Common myeloid progenitor, CD34-positive (primary cell): Measurements from ENCODE around the gene UBE3D.
A peak's percentile ranks its signal among the peaks of the same experiment; 100 is the strongest.

ENCODE experiments used
- CTCF ChIA-PET: fragments of 350-600 bp; sonication (Branson Sonifier 250); formaldehyde crosslinking; loops from one replicate; lab custom pipeline; 2021; ENCODE audit warnings: antibody characterized with exemption; lab: Charles Lee
- POLR2A ChIA-PET: fragments of 350-600 bp; sonication (Branson Sonifier 250); formaldehyde crosslinking; loops from one replicate; lab custom pipeline; 2021; ENCODE audit warnings: antibody characterized with exemption; lab: Charles Lee
- DNase-seq, 3 donors: peaks; one replicate each; pipeline versions ENCODE4 v3.0.0 to v3.0.0-alpha.2; 2013
- H3K27ac ChIP-seq, 2 experiments: 1 replicate in 1 of 2; 2 replicates in 1 of 2; pipeline ENCODE4 v1.7.0; 2013; ENCODE audit warnings: inconsistent platforms in 2 of 2, low read length in 2 of 2, mild to moderate bottlenecking in 2 of 2, low read depth in 1 of 2, moderate library complexity in 1 of 2; ENCODE audit not compliant: severe bottlenecking in 2 of 2, insufficient read depth in 1 of 2, poor library complexity in 1 of 2
- H3K27me3 ChIP-seq, 5 experiments: replicated peaks in 2 of 5; 1 replicate in 3 of 5; 2 replicates in 2 of 5; pipeline versions ENCODE4 v1.6.1 to v1.7.0; 2013; ENCODE audit warnings: low read length in 4 of 5, mild to moderate bottlenecking in 2 of 5, moderate library complexity in 2 of 5, inconsistent platforms in 1 of 5; ENCODE audit not compliant: insufficient read depth in 5 of 5, control insufficient read depth in 4 of 5
- H3K36me3 ChIP-seq, 4 experiments: 1 replicate in 2 of 4; 2 replicates in 2 of 4; pipeline versions ENCODE4 v1.6.1 to v1.7.0; 2013; ENCODE audit warnings: low read length in 3 of 4, control low read depth in 1 of 4, mild to moderate bottlenecking in 1 of 4; ENCODE audit not compliant: control insufficient read depth in 4 of 4, insufficient read depth in 4 of 4
- H3K4me1 ChIP-seq, 4 experiments: 1 replicate in 3 of 4; 2 replicates in 1 of 4; pipeline versions ENCODE4 v1.6.1 to v1.7.1; 2013; ENCODE audit warnings: low read length in 3 of 4, mild to moderate bottlenecking in 3 of 4, control low read depth in 1 of 4, inconsistent platforms in 1 of 4, moderate library complexity in 1 of 4; ENCODE audit not compliant: control insufficient read depth in 4 of 4, insufficient read depth in 4 of 4; ENCODE audit errors: control extremely low read depth in 1 of 4
- H3K4me3 ChIP-seq, 7 experiments: 1 replicate in 4 of 7; 2 replicates in 3 of 7; pipeline versions ENCODE4 v1.5.1 to v1.7.0; 2013; ENCODE audit warnings: mild to moderate bottlenecking in 7 of 7, low read length in 6 of 7, moderate library complexity in 6 of 7, inconsistent platforms in 2 of 7, low read depth in 2 of 7, control low read depth in 1 of 7; ENCODE audit not compliant: insufficient read depth in 4 of 7, control insufficient read depth in 1 of 7; ENCODE audit errors: extremely low read depth in 1 of 7
- H3K9me3 ChIP-seq, 5 experiments: 1 replicate in 4 of 5; 2 replicates in 1 of 5; pipeline versions ENCODE4 v1.6.1 to v1.7.1; 2013; ENCODE audit warnings: low read length in 4 of 5, mild to moderate bottlenecking in 2 of 5, inconsistent platforms in 1 of 5, low read depth in 1 of 5, moderate library complexity in 1 of 5; ENCODE audit not compliant: control insufficient read depth in 4 of 5, insufficient read depth in 2 of 5; ENCODE audit errors: control extremely low read depth in 1 of 5
- whole genome bisulfite sequencing: methylation state at CpG from one replicate; pipeline ENCODE4 v1.1.5; 2013; ENCODE audit not compliant: insufficient coverage; 5-methylcytosine and 5-hydroxymethylcytosine counted together

The UBE3D gene

GRCh38 chr6:82996156-82996555 lies 69.5 kb downstream of the UBE3D start:
- CTCF ChIA-PET = no interaction called here
- POLR2A ChIA-PET = no interaction called here

DNA sequence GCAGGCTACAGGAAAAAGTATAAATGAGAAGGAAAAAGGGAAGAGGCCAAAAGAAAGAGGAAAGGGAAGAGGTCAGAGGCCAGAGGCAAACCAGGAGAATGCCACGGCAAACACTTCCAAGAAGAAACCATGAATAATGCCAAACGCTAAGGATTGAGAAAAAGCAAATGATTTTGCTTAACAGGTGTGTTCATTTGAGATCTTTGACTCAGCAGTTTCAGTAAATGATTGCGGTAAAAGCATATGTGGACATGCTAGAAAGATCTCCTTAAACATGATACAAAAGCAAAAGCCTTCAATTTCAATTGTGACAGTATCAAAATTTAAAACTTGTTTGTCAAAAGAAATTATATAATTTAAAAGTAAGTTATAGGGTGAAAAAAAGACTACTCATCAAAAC lies 70.6 kb downstream of the UBE3D start:
- no peaks in the 10 kb centered on the region for H3K4me1 ChIP-seq
- no peaks in the 10 kb centered on the region for H3K27me3 ChIP-seq
- no peaks in the 10 kb centered on the region for H3K36me3 ChIP-seq
- 96% methylated on average over 2 of the region's 3 CpGs for WGBS
- H3K4me3 ChIP-seq = no peak overlapping the region
- POLR2A ChIA-PET = no interaction called here
- no peak overlapping the region for H3K27ac ChIP-seq
- DNase-seq = no peak
- H3K9me3 ChIP-seq = no peaks in the 10 kb centered on the region
- CTCF ChIA-PET = no interaction called here

More at GRCh38 chr6:82996156-82996555, 69.5 kb downstream of the UBE3D start:
- Histone ChIP-seq H3K4me3 (no peak overlapping the region), H3K4me1 (no peaks in the 10 kb centered on the region), H3K36me3 (no peaks in the 10 kb centered on the region), H3K9me3 (no peaks in the 10 kb centered on the region), H3K27ac (no peak overlapping the region), H3K27me3 (no peaks in the 10 kb centered on the region)
- no peak for DNase-seq

GRCh38 chr6:82989736-82990290 lies 75.8 kb downstream of the UBE3D start:
- H3K27me3 ChIP-seq = no peaks in the 10 kb centered on the region
- no peaks in the 10 kb centered on the region for H3K9me3 ChIP-seq
- ChIA-PET CTCF (no interaction called here), POLR2A (no interaction called here)
- no peak overlapping the region for H3K27ac ChIP-seq
- no peaks in the 10 kb centered on the region for H3K36me3 ChIP-seq
- no peak overlapping the region for H3K4me3 ChIP-seq
- DNase-seq = no peak
- no peaks in the 10 kb centered on the region for H3K4me1 ChIP-seq

DNA sequence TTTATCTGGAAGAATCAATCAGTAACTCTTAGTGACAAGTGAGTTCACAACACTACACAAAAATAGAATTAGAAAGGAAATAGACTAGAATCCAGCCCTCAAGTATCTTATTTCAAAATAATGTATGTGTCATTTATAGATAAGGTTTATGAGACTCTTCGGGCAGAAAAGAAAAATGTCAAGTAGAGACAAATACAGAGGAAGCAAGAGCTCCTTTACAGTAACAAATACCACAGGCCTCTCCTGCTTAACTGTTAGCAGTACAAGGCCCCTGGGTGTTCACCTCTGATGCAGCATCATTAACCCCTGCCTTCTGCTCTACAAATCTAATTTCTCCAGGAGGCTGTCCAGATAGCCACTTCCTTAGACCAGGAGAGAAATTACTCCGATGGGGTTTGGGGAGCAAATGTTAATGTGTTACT lies 76.7 kb downstream of the UBE3D start:
- WGBS = no CpG with 5 or more reads among the region's 2 CpGs
- Histone ChIP-seq H3K27me3 (no peaks in the 10 kb centered on the region), H3K4me3 (no peak overlapping the region), H3K36me3 (no peaks in the 10 kb centered on the region), H3K4me1 (no peaks in the 10 kb centered on the region), H3K27ac (no peak overlapping the region), H3K9me3 (no peaks in the 10 kb centered on the region)
- peak in 1 of 3 donors; percentile 0 for DNase-seq
- ChIA-PET POLR2A (no interaction called here), CTCF (no interaction called here)

DNA sequence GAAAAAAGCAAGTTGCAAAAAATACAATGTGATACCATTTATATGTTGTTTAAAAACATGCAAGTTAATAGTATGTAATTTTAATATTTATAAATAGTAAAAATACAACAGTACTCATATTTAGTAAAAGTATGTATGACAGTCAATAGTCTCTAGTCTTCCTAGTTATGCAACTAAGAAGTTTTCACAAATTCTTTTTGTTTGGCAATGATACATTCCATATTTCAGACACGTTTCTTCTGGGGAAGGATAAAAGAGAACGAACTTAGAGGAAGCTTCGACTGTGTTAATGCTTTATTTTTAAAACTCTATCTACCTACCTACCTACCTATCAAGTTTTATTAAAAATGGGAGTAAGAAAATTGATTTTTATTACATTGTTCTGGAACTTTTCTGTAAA lies 77.7 kb downstream of the UBE3D start:
- Histone ChIP-seq H3K4me1 (no peaks in the 10 kb centered on the region), H3K36me3 (no peaks in the 10 kb centered on the region), H3K27ac (no peak overlapping the region), H3K9me3 (no peaks in the 10 kb centered on the region), H3K4me3 (no peak overlapping the region), H3K27me3 (no peaks in the 10 kb centered on the region)
- POLR2A ChIA-PET = no interaction called here
- no peak for DNase-seq
- no CpG with 5 or more reads among the region's 3 CpGs for WGBS
- CTCF ChIA-PET = no interaction called here

DNA sequence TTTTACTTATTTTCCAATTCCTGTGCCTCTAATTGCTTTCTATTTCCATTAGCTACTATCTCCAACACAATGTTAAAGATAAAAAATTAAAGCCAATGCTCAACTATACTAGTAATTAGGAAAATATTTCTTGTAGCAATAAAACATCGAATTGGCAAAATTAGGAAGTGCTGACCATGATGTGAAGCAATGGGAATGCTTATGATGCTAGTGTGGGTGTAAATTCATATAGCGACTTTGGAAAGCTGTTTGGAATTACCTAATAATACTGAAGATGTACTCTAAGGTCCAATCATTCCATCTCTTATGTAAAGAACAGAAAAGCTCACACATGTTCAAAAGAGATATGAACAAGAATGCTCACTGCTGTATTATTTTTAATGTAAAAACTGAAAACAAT lies 78.2 kb downstream of the UBE3D start:
- ChIA-PET POLR2A (no interaction called here), CTCF (no interaction called here)
- Histone ChIP-seq H3K27me3 (no peaks in the 10 kb centered on the region), H3K27ac (no peak overlapping the region), H3K36me3 (no peaks in the 10 kb centered on the region), H3K9me3 (no peaks in the 10 kb centered on the region), H3K4me1 (no peaks in the 10 kb centered on the region), H3K4me3 (no peak overlapping the region)
- no peak for DNase-seq
- no CpG with 5 or more reads among the region's 2 CpGs for WGBS

DNA sequence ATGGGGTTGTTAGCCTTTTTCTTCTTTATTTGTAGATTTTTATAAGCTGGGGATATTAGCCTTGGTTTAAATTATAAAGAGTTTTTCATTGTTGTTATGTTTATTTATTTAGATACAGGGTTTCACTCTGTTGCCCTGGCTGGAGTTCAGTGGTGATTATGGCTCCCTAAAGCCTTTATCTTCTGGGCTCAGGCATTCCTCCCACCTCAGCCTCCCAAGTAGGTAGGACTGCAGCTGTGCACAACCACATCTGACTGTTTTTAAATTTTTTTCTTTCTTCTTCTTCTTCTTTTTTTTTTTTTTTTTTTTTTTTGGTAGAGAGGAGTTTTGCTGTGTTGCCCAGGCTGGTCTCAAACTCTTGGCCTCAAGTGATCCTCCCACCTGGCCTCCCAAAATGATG lies 80.9 kb downstream of the UBE3D start:
- H3K27me3 ChIP-seq = no peaks in the 10 kb centered on the region
- no peak overlapping the region for H3K27ac ChIP-seq
- H3K9me3 ChIP-seq = no peaks in the 10 kb centered on the region
- ChIA-PET POLR2A (no interaction called here), CTCF (no interaction called here)
- H3K4me1 ChIP-seq = no peaks in the 10 kb centered on the region
- peak in 1 of 3 donors; percentile 0 for DNase-seq
- H3K36me3 ChIP-seq = no peaks in the 10 kb centered on the region
- no peak overlapping the region for H3K4me3 ChIP-seq
